ENCODE measurements around the gene TSPAN3.

Gene TSPAN3

DNA sequence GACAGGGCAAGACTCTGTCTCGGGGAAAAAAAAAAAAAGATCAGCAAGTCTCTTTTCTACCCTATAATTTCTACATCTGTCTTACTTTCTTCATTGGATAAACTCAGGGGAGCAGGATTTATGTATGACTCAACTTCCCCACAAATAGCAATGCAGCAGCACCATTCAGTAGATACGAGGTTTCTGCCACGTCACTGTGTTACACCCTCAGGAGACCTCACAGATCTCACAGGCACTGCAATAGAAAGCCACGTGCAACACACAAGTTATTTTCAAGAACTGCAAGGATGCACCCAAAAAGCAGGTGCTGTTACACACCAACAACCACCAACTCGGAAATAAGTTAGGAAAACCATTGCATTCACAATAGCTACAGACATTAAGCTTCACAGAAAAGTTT is 30.2 kb downstream of the TSPAN3 start:
- TF ChIP-seq CTCF (IDR thresholded peaks at IDR 0.05): no peak

DNA sequence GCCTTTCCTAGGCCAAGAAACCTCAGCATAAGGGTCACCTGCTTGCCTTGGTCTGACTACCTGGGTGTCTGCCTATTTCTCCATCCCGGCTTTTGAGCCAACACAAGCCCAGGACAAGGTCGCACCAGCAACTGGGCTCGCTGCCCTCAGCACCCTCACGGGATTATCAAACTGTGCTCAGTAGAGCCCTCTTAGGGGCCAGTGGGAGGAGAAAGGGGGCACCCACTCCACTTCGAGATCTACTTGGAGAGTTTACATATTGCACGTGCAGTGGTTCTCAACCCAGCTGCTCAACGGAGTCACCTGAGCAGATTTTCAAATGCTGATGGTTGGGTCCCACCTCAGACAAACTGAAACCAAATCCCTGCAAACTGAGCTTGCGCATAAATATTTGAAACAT is 31.1 kb downstream of the TSPAN3 start:
- TF ChIP-seq CTCF (IDR thresholded peaks at IDR 0.05): no peak

DNA sequence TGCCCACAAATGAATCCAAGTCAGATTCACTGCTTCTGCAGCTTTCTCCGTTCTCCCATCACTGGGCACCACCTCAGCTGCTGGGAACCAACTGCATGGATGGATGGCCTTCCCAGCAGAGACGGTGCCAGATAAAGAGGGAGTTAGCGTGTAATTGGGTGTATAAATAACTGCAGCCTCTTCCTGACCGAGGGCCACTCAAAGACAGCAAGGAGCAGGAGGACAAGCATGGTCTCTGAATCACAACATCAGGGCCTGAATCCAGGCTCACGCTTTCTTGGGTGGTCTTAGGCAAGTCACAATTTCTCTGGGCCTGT is 31.7 kb downstream of the TSPAN3 start:
- no peak for TF ChIP-seq CTCF (IDR thresholded peaks at IDR 0.05)

DNA sequence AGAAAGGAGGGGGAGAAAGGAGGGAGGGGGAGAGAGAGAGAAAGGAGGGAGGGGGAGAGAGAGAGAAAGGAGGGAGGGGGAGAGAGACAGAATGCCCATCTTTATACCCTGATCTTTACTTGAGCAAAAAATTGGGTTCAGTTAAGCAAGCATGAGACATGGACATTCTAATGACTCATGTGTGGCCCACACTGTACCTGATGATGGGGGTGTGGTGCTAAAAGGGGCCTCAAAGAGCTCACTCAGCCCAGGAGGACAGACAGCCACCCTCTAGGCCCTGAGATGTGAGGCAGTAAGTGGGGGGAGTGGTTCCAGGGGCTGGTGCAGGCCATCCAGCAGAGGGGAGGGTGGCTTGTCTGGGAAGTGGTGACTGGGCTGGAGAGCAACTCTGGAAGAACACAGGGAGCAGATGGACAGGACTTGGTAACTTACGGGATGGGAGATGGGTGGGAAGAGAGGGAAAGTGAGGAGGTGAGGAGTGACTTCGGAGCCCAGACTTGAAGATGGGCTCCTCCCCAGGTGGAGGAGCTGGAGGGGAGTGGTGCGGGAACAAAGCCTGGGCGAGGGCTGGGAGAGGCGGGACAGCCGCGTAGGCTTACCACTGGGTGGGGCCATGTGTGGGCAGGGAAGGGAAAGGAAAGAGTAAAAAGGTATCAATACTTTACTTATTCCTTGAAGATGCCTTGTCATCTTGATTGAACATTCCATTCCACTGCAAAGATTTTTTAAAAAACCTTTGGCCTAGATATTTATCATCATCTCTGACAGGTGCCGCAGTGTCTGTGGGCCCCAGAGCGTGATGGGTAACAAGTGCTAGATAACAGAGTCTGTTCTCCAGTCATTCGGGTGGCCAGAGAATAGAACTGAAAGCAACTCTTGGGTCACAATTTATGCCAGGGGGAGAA is 32.3 kb downstream of the TSPAN3 start:
- no peak for TF ChIP-seq CTCF (IDR thresholded peaks at IDR 0.05)

- no peak for TF ChIP-seq CTCF (IDR thresholded peaks at IDR 0.05)
Measured at GRCh38 chr15:77037388-77038209, 33.3 kb downstream of the TSPAN3 start.

GRCh38 chr15:77036537-77037387 is 34.1 kb downstream of the TSPAN3 start:
- no peak for TF ChIP-seq CTCF (IDR thresholded peaks at IDR 0.05)

GRCh38 chr15:77035999-77036471 is 34.9 kb downstream of the TSPAN3 start:
- no peak for TF ChIP-seq CTCF (IDR thresholded peaks at IDR 0.05)
